SK-N-SH (cell line): ENCODE measurements around the gene PTDSS2. TPM values are rescaled to one million over a fixed set of nuclear protein-coding genes. Genes with fewer than 3 reads are reported as not detected.

Experiments
- CTCF ChIA-PET: fragments of 300-600, 350-600 bp; formaldehyde crosslinking; extraction: SDS; loops from one replicate; lab custom pipeline; 2021; lab: Yijun Ruan, JAX
- POLR2A ChIA-PET: fragments of 350-600 bp; sonication (Branson Sonifier 250); formaldehyde crosslinking; extraction: SDS; loops from one replicate; lab custom pipeline; 2020; ENCODE audit warnings: antibody characterized with exemption, inconsistent platforms; lab: Yijun Ruan, JAX
- DNase-seq: peaks from one replicate; pipeline ENCODE4 v3.0.0; 2012
- H2AFZ ChIP-seq: fragments of 200-600 bp; sonication (generic); 2 replicates; pipeline ENCODE4 v1.8.1; 2016; ENCODE audit warnings: antibody characterized with exemption, mild to moderate bottlenecking, low read depth
- H3F3A ChIP-seq: fragments of 200-600 bp; sonication (generic); replicated peaks from 2 replicates; pipeline ENCODE3; 2016; ENCODE audit warnings: antibody characterized with exemption, mild to moderate bottlenecking; ENCODE audit not compliant: insufficient read depth
- H3K27ac ChIP-seq, 2 experiments: fragments of 200-500 bp in 1 of 2; fragments of 200-600 bp in 1 of 2; sonication (Bioruptor generic) in 1 of 2; sonication (generic), shearing (Covaris generic) in 1 of 2; 2 replicates each; pipeline versions ENCODE4 v1.5.1 to v1.6.1; 2014 to 2016; ENCODE audit warnings: low read depth in 2 of 2, inconsistent platforms in 1 of 2, low read length in 1 of 2, mild to moderate bottlenecking in 1 of 2, mixed read lengths in 1 of 2
- H3K27me3 ChIP-seq: fragments of 200-600 bp; sonication (generic), shearing (Covaris generic); 2 replicates; pipeline ENCODE4 v1.6.1; 2016; ENCODE audit warnings: mixed run types; ENCODE audit not compliant: insufficient read depth
- H3K36me3 ChIP-seq, 2 experiments: fragments of 200-500 bp in 1 of 2; fragments of 200-600 bp in 1 of 2; sonication (Bioruptor generic) in 1 of 2; sonication (generic) in 1 of 2; replicated peaks in 1 of 2; 2 replicates each; pipeline versions ENCODE3 to v1.5.1; 2014 to 2016; ENCODE audit warnings: low read length in 1 of 2, mild to moderate bottlenecking in 1 of 2; ENCODE audit not compliant: insufficient read depth in 2 of 2, control insufficient read depth in 1 of 2
- H3K4me1 ChIP-seq, 2 experiments: fragments of 200-500 bp in 1 of 2; fragments of 200-600 bp in 1 of 2; sonication (Bioruptor generic) in 1 of 2; sonication (generic), shearing (Covaris generic) in 1 of 2; 2 replicates each; pipeline versions ENCODE4 v1.5.1 to v1.6.1; 2014 to 2016; ENCODE audit warnings: low read depth in 1 of 2, low read length in 1 of 2, mixed run types in 1 of 2; ENCODE audit not compliant: insufficient read depth in 2 of 2, control insufficient read depth in 1 of 2
- H3K4me2 ChIP-seq: fragments of 200-600 bp; sonication (generic), shearing (Covaris generic); 2 replicates; pipeline ENCODE4 v1.6.1; 2017; ENCODE audit warnings: mixed run types
- H3K4me3 ChIP-seq, 2 experiments: fragments of 200-500 bp in 1 of 2; fragments of 200-600 bp in 1 of 2; sonication (Bioruptor generic) in 1 of 2; sonication (generic), shearing (Covaris generic) in 1 of 2; 2 replicates each; pipeline versions ENCODE4 v1.5.1 to v1.8.1; 2014 to 2016; ENCODE audit warnings: low read depth in 2 of 2, inconsistent platforms in 1 of 2, low read length in 1 of 2, mild to moderate bottlenecking in 1 of 2, mixed read lengths in 1 of 2, moderate library complexity in 1 of 2
- H3K79me2 ChIP-seq: fragments of 200-600 bp; sonication (generic); 2 replicates; pipeline ENCODE4 v1.8.1; 2017; ENCODE audit warnings: mild to moderate bottlenecking; ENCODE audit not compliant: insufficient read depth
- H3K9ac ChIP-seq: fragments of 200-600 bp; sonication (generic); 2 replicates; pipeline ENCODE4 v1.6.1; 2017; ENCODE audit warnings: mixed run types
- H3K9me2 ChIP-seq: fragments of 200-600 bp; sonication (generic); 2 replicates; pipeline ENCODE4 v1.6.1; 2017; ENCODE audit warnings: mixed run types
- H3K9me3 ChIP-seq: fragments of 200-600 bp; sonication (generic); 2 replicates; pipeline ENCODE4 v1.6.1; 2017; ENCODE audit warnings: mixed run types, mild to moderate bottlenecking, moderate library complexity
- H4K20me1 ChIP-seq: fragments of 200-600 bp; sonication (generic); 2 replicates; pipeline ENCODE4 v1.6.1; 2017; ENCODE audit warnings: mild to moderate bottlenecking, mixed run types; ENCODE audit not compliant: insufficient read depth
- CHD2 ChIP-seq: fragments of 150-350 bp; IDR thresholded peaks from 2 replicates; pipeline ENCODE4 v1.6.1; 2018; ENCODE audit warnings: low read length; ENCODE audit not compliant: partially characterized antibody
- EZH2phosphoT487 ChIP-seq: fragments of 200-600 bp; sonication (generic); IDR thresholded peaks from 2 replicates; pipeline ENCODE4 v1.6.1; 2017; ENCODE audit warnings: low read depth, mixed run types, mild to moderate bottlenecking, antibody characterized with exemption, moderate library complexity, borderline replicate concordance
- FOXJ3 ChIP-seq: sonication (generic); formaldehyde crosslinking; IDR thresholded peaks from 2 replicates; pipeline ENCODE4 v1.5.1; 2020; ENCODE audit warnings: mild to moderate bottlenecking, missing genetic modification reagents
- FOXM1 ChIP-seq: IDR thresholded peaks from 2 replicates; pipeline ENCODE4 v1.4.0; 2012; ENCODE audit warnings: low read depth, mild to moderate bottlenecking
- GATA2 ChIP-seq: sonication (generic); formaldehyde crosslinking; IDR thresholded peaks from 2 replicates; pipeline ENCODE4 v1.5.0; 2020; ENCODE audit warnings: mild to moderate bottlenecking, missing genetic modification reagents
- MXI1 ChIP-seq: IDR thresholded peaks from 2 replicates; pipeline ENCODE4 v1.6.1; 2012; ENCODE audit warnings: mild to moderate bottlenecking, low read depth, low read length, improper control_type of control experiment
- NFIC ChIP-seq: IDR thresholded peaks from 2 replicates; pipeline ENCODE4 v1.4.0; 2012; ENCODE audit warnings: borderline replicate concordance
- RCOR1 ChIP-seq: fragments of 150-350 bp; IDR thresholded peaks from 2 replicates; pipeline ENCODE4 v1.6.1; 2017; ENCODE audit warnings: antibody characterized with exemption, low read length
- TAF1 ChIP-seq: IDR thresholded peaks from 2 replicates; pipeline ENCODE4 v1.6.1; 2012; ENCODE audit warnings: low read depth, mild to moderate bottlenecking, low read length, moderate library complexity, borderline replicate concordance
- TCF12 ChIP-seq: IDR thresholded peaks from 2 replicates; pipeline ENCODE4 v1.4.0; 2012
- YY1 ChIP-seq: IDR thresholded peaks from 2 replicates; pipeline ENCODE4 v1.4.0; 2012; ENCODE audit warnings: low read depth, mild to moderate bottlenecking
- WGBS: methylation state at CpG from one replicate; pipeline ENCODE4 v1.1.6; 2017; ENCODE audit warnings: low lambda C conversion rate; 5-methylcytosine and 5-hydroxymethylcytosine counted together
- polyA plus RNA-seq, 3 experiments: library from polyadenylated mRNA; depleted of rRNA; stranded (reverse); fragments of >200 nt; gene quantifications; 2 replicates each; pipeline ENCODE4 v1.2.3, GENCODE V29; 2012
- TF ChIP-seq, protein P1 (sequence below): IDR thresholded peaks from 2 replicates; pipeline ENCODE4; 2012
- TF ChIP-seq, protein P2 (sequence below): fragments of 200-600 bp; sonication (generic); IDR thresholded peaks from 2 replicates; pipeline ENCODE4 v1.6.1; 2017; ENCODE audit warnings: antibody characterized with exemption, mild to moderate bottlenecking, moderate library complexity
- TF ChIP-seq, protein P3 (sequence below): fragments of 150-350 bp; IDR thresholded peaks from 2 replicates; pipeline ENCODE4 v1.6.1; 2017; ENCODE audit warnings: antibody characterized with exemption, low read length, low read depth, borderline replicate concordance

PTDSS2 gene
- polyA plus RNA-seq, 1 of the 3 experiments (the other 2 are of a cell fraction) = 28.6 TPM

DNA sequence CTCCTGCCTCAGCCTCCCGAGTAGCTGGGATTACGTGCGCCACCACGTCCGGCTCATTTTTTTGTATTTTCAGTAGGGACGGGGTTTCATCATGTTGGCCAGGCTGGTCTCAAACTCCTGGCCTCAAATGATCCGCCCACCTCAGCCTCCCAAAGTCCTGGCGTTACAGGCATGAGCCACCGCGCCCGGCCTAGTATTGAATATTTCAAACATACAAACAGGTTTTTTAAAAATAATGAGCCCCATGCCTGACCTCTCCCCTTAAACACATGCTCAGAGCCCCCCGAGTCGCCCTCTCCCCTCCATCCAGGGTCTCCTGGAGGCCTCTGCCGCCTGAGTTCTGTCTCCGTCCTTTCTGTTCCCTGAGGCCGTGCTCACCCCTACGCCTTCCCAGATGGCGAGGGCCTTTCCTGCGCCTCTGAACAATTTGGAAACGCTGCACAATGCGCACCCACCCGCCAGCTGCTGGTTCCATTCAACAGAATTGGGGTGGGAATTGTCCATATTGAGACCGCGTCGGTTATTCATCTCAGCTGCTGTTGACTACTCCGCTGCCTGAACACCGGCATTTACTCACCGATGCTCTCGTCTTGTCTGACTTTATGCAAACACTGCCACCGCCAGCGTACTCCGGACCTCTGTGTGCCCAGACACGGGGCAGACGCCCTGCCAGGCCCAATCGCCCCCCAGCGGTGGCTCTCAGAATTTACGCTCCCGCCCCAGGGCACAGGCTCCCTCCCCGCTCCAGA lies 70.5 kb downstream of the PTDSS2 start:
- no peaks in the 10 kb centered on the region for H3K79me2 ChIP-seq
- H3K9me3 ChIP-seq = peaks cover 7% of the 10 kb centered on the region; the same call in 1 of the 2 replicates
- no peak overlapping the region for H3K27ac ChIP-seq
- H4K20me1 ChIP-seq = no peaks in the 10 kb centered on the region
- no peaks in the 10 kb centered on the region for H3K27me3 ChIP-seq
- H3K9ac ChIP-seq = no peak overlapping the region
- no peak overlapping the region for H3K4me3 ChIP-seq
- peaks cover 0 to 13% of the 10 kb centered on the region in 2 experiments for H3K36me3 ChIP-seq
- no peaks in the 10 kb centered on the region; a peak in 1 of 4 replicates for H3K4me1 ChIP-seq
- H3K4me2 ChIP-seq = no peak overlapping the region
- ChIA-PET POLR2A (no interaction called here), CTCF (interaction anchor here (0.6 to 1.0 kb wide), 2 partner anchors 12 to 26 kb away, joined by 3 to 4 read pairs; no protein-coding TSS in a partner anchor)
- peaks cover 4% of the 10 kb centered on the region for H3F3A ChIP-seq
- no peak overlapping the region for H2AFZ ChIP-seq
- DNase-seq = no peak
- 90% methylated on average over 39 of the region's 39 CpGs for WGBS
- H3K9me2 ChIP-seq = no peaks in the 10 kb centered on the region
- TF ChIP-seq RCOR1 = no peak
- no peak for TF ChIP-seq EZH2phosphoT487
- TF ChIP-seq, protein P1, sequence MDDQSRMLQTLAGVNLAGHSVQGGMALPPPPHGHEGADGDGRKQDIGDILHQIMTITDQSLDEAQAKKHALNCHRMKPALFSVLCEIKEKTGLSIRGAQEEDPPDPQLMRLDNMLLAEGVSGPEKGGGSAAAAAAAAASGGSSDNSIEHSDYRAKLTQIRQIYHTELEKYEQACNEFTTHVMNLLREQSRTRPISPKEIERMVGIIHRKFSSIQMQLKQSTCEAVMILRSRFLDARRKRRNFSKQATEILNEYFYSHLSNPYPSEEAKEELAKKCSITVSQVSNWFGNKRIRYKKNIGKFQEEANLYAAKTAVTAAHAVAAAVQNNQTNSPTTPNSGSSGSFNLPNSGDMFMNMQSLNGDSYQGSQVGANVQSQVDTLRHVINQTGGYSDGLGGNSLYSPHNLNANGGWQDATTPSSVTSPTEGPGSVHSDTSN = no peak
- no peak for TF ChIP-seq GATA2
- TF ChIP-seq, protein P2, sequence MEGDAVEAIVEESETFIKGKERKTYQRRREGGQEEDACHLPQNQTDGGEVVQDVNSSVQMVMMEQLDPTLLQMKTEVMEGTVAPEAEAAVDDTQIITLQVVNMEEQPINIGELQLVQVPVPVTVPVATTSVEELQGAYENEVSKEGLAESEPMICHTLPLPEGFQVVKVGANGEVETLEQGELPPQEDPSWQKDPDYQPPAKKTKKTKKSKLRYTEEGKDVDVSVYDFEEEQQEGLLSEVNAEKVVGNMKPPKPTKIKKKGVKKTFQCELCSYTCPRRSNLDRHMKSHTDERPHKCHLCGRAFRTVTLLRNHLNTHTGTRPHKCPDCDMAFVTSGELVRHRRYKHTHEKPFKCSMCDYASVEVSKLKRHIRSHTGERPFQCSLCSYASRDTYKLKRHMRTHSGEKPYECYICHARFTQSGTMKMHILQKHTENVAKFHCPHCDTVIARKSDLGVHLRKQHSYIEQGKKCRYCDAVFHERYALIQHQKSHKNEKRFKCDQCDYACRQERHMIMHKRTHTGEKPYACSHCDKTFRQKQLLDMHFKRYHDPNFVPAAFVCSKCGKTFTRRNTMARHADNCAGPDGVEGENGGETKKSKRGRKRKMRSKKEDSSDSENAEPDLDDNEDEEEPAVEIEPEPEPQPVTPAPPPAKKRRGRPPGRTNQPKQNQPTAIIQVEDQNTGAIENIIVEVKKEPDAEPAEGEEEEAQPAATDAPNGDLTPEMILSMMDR = no peak
- no peak for TF ChIP-seq NFIC
- no peak for TF ChIP-seq TAF1
- no peak for TF ChIP-seq FOXJ3 (CRISPR knock-in tag)
- TF ChIP-seq YY1 = no peak
- no peak for TF ChIP-seq MXI1
- no peak for TF ChIP-seq CHD2
- TF ChIP-seq FOXM1 = no peak
- no peak for TF ChIP-seq TCF12
- TF ChIP-seq, protein P3, sequence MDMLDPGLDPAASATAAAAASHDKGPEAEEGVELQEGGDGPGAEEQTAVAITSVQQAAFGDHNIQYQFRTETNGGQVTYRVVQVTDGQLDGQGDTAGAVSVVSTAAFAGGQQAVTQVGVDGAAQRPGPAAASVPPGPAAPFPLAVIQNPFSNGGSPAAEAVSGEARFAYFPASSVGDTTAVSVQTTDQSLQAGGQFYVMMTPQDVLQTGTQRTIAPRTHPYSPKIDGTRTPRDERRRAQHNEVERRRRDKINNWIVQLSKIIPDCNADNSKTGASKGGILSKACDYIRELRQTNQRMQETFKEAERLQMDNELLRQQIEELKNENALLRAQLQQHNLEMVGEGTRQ = no peak
